IPS-15b (cell line): Measurements from ENCODE around the gene NEDD4L.

Experiments used
- H3K27me3 ChIP-seq: one replicate; pipeline ENCODE4 v1.6.1; 2013; ENCODE audit warnings: low read length; ENCODE audit not compliant: control insufficient read depth, insufficient read depth
- H3K36me3 ChIP-seq: one replicate; pipeline ENCODE4 v1.6.1; 2013; ENCODE audit warnings: low read length; ENCODE audit not compliant: control insufficient read depth, insufficient read depth
- H3K4me1 ChIP-seq: one replicate; pipeline ENCODE4 v1.6.1; 2013; ENCODE audit warnings: mild to moderate bottlenecking, low read length; ENCODE audit not compliant: control insufficient read depth, insufficient read depth
- H3K4me3 ChIP-seq: one replicate; pipeline ENCODE4 v1.5.1; 2013; ENCODE audit warnings: low read depth, low read length
- H3K9ac ChIP-seq: one replicate; pipeline ENCODE4 v1.6.1; 2013; ENCODE audit warnings: low read depth, mild to moderate bottlenecking, low read length
- H3K9me3 ChIP-seq: one replicate; pipeline ENCODE4 v1.6.1; 2013; ENCODE audit warnings: mild to moderate bottlenecking, low read length; ENCODE audit not compliant: control insufficient read depth, insufficient read depth

Gene NEDD4L

DNA sequence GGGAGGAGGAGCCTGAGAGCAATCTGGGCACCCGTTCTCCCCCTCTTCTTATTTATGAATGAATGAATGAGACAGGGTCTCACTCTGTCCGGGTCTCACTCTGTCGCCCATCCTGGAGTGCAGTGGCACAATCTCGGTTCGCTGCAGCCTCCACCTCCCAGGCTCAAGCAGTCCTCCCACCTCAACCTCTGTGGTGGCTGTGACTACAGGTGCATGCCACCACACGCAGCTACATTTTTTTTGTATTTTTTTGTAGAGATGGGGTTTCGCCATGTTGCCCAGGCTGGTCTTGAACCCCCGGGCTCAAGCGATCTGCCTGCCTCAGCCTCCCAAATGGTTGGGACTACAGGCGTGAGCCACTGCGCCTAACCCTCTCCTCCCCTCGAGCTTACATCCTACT is 198.4 kb downstream of the NEDD4L start:
- peaks cover 12% of the 10 kb centered on the region for H3K4me1 ChIP-seq
- no peaks in the 10 kb centered on the region for H3K27me3 ChIP-seq
- H3K4me3 ChIP-seq: no peak overlapping the region
- H3K36me3 ChIP-seq: no peaks in the 10 kb centered on the region
- no peak overlapping the region for H3K9ac ChIP-seq
- no peaks in the 10 kb centered on the region for H3K9me3 ChIP-seq

DNA sequence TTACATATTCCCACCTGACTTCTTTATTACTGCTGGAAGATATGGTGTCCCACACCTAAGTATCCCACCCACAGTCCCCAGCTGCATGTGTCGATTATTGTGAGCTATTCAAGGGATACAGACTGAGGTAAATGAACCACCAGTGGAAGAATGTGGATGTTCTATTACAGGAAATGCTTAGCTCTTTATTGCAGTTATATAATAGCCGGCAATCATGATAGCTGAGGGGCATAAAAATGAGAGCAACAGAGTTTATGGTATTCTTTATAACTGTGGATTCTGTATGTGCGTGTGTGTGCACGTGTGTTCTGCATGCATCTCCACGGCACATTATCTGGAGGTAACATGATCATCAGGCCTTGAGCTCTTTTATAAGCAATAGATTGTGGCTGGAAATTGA is 198.9 kb downstream of the NEDD4L start:
- Histone ChIP-seq H3K4me1 (peaks cover 12% of the 10 kb centered on the region), H3K9me3 (no peaks in the 10 kb centered on the region), H3K9ac (no peak overlapping the region), H3K36me3 (no peaks in the 10 kb centered on the region), H3K4me3 (no peak overlapping the region), H3K27me3 (no peaks in the 10 kb centered on the region)

- no peak overlapping the region for H3K9ac ChIP-seq
- H3K36me3 ChIP-seq: no peaks in the 10 kb centered on the region
- H3K9me3 ChIP-seq: no peaks in the 10 kb centered on the region
- peaks cover 12% of the 10 kb centered on the region for H3K4me1 ChIP-seq
- H3K4me3 ChIP-seq: no peak overlapping the region
- no peaks in the 10 kb centered on the region for H3K27me3 ChIP-seq
Measured at GRCh38 chr18:58243401-58243800, 199.4 kb downstream of the NEDD4L start.

DNA sequence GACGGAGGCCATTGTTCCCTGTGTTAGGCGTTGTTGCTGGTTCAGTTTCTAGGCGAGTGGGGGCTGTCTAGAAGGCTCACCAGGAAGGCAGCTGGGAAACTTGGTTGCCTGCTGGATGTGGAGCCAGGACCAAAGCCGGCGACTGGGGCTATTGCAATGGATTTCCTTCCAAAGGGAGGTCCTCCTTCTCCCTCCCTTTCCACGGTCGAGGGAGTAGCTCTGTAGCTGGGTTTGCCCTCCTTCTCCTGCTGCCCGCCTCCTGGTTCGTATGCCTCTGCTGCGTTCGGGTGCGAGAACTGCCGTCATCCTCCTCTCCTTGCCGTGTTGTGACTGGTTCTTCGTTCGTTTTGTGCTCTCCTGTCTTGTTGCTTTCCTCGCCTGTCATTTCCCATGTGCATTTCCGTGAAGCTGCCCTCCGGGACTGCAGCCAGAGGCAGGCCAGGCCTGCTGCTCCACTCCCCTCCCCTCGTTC is 203.4 kb downstream of the NEDD4L start:
- H3K9me3 ChIP-seq: no peaks in the 10 kb centered on the region
- H3K27me3 ChIP-seq: no peaks in the 10 kb centered on the region
- no peaks in the 10 kb centered on the region for H3K36me3 ChIP-seq
- H3K4me1 ChIP-seq: peaks cover 7% of the 10 kb centered on the region
- H3K4me3 ChIP-seq: peak overlapping the region; percentile 33
- no peak overlapping the region for H3K9ac ChIP-seq

- H3K36me3 ChIP-seq: no peaks in the 10 kb centered on the region
- peaks cover 17% of the 10 kb centered on the region for H3K4me1 ChIP-seq
- no peaks in the 10 kb centered on the region for H3K9me3 ChIP-seq
- H3K4me3 ChIP-seq: no peak overlapping the region
- H3K9ac ChIP-seq: no peak overlapping the region
- H3K27me3 ChIP-seq: no peaks in the 10 kb centered on the region
Measured at GRCh38 chr18:58249712-58250111, 205.7 kb downstream of the NEDD4L start.

DNA sequence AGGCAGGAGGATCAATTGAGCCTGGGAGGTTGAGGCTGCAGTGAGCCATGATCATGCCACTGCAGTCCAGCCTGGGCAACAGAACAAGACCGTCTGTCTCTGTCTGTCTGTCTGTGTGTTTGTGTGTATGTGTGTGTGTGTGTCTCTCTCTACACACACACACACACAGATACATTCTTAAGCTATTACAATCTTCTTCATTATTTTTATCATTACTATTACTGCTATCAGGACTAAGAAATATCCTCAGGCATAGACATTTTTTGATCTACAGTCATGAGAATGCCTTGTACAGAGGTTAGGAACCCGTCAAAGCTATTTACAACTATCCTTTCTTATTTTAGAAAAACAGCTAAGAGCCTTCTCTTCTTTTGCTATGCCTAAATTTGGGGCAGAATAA is 207.4 kb downstream of the NEDD4L start:
- Histone ChIP-seq H3K9me3 (no peaks in the 10 kb centered on the region), H3K9ac (no peak overlapping the region), H3K27me3 (no peaks in the 10 kb centered on the region), H3K4me1 (peaks cover 20% of the 10 kb centered on the region), H3K36me3 (no peaks in the 10 kb centered on the region), H3K4me3 (no peak overlapping the region)

DNA sequence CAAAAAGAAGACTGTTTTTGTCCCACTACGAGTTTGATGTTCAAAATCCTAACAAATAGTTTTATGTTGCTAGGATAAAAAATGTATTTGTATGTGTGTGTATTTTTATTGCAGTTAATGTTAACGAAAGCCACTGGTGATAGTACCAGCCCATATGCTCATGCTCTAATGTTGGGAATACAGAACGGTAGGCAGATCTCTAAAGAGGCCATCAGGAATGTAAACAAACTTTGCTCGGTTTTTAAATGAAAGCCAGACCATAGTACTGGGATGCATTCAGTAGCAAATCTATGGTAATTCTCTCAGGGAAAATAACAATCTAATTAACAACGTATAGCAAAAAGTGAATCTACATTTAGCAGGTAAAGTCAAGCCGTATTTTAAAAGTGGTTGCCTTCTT is 208.1 kb downstream of the NEDD4L start:
- Histone ChIP-seq H3K9ac (no peak overlapping the region), H3K9me3 (no peaks in the 10 kb centered on the region), H3K27me3 (no peaks in the 10 kb centered on the region), H3K4me1 (peaks cover 15% of the 10 kb centered on the region), H3K4me3 (no peak overlapping the region), H3K36me3 (no peaks in the 10 kb centered on the region)

DNA sequence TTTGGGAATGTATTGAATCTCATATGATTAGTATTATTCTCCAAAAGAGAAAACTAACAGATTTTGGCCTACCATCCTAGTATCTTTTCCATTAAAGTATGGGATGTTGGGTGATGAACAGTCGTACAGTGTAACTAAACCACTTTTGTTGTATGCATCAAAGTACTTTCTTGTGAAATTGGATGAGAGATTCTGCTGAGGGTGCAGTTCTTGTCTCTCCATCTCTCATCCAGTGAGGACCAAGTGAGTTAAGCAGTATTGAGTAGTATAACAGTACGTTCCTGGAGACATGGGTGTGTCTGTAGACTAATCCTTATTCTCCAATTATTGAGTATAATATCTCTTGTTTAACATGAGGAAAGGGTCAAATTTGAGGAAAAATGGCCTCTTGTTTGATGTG is 209.3 kb downstream of the NEDD4L start:
- Histone ChIP-seq H3K9me3 (no peaks in the 10 kb centered on the region), H3K4me1 (peaks cover 15% of the 10 kb centered on the region), H3K36me3 (no peaks in the 10 kb centered on the region), H3K9ac (no peak overlapping the region), H3K4me3 (no peak overlapping the region), H3K27me3 (no peaks in the 10 kb centered on the region)

GRCh38 chr18:58253871-58254270 is 209.8 kb downstream of the NEDD4L start:
- Histone ChIP-seq H3K4me1 (peaks cover 16% of the 10 kb centered on the region), H3K27me3 (no peaks in the 10 kb centered on the region), H3K4me3 (no peak overlapping the region), H3K9me3 (no peaks in the 10 kb centered on the region), H3K9ac (no peak overlapping the region), H3K36me3 (no peaks in the 10 kb centered on the region)

DNA sequence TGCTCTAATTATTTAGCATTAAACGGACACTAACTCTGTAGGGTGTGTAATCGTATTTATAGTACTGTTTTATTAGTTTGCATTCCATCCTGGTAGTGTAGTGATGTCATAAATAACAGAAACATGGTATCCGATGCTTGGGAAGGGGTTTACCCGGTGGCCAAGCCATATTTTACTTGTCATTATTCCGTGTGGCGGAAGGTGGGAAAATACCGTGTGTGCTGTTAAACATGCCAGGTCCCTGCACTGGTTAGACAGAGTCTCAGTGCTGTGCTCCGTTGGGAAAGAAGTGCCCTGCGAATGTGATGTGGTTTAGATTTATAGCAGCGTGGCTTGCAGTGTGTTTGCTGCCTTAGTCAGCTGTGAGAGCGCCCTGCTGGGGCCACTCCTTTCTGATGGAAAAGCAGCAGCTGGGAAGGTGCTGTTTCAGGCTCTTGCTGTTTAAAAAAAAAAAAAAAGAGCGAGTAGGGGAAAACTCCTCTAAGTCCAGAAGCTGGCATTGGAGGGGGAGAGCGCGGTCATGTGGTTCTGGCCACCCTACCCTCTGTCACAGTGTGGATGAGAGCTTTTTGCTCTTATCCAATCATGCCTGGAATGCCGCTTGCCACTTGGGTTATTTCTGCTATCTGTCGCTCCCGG is 211.0 kb downstream of the NEDD4L start:
- Histone ChIP-seq H3K27me3 (no peaks in the 10 kb centered on the region), H3K4me3 (peak overlapping the region; percentile 9), H3K9ac (no peak overlapping the region), H3K36me3 (no peaks in the 10 kb centered on the region), H3K9me3 (no peaks in the 10 kb centered on the region), H3K4me1 (peaks cover 23% of the 10 kb centered on the region)

- H3K27me3 ChIP-seq: no peaks in the 10 kb centered on the region
- H3K4me3 ChIP-seq: no peak overlapping the region
- no peaks in the 10 kb centered on the region for H3K9me3 ChIP-seq
- no peak overlapping the region for H3K9ac ChIP-seq
- peaks cover 26% of the 10 kb centered on the region for H3K4me1 ChIP-seq
- H3K36me3 ChIP-seq: no peaks in the 10 kb centered on the region
Measured at GRCh38 chr18:58255701-58256311, 211.8 kb downstream of the NEDD4L start.

GRCh38 chr18:58256316-58257080 is 212.5 kb downstream of the NEDD4L start:
- no peaks in the 10 kb centered on the region for H3K36me3 ChIP-seq
- no peak overlapping the region for H3K4me3 ChIP-seq
- H3K4me1 ChIP-seq: peaks cover 26% of the 10 kb centered on the region
- no peak overlapping the region for H3K9ac ChIP-seq
- no peaks in the 10 kb centered on the region for H3K27me3 ChIP-seq
- no peaks in the 10 kb centered on the region for H3K9me3 ChIP-seq
